Activated CD8-positive, alpha-beta T cell treated with anti-CD3 and anti-CD28 coated beads, Interleukin-2, amount 10 ng/mL, durations not matched to agents 7 days and 5 days (primary cell): ENCODE measurements around the gene TSPOAP1. TPM values are rescaled to one million over a fixed set of nuclear protein-coding genes. Genes with fewer than 3 reads are reported as not detected.

Source experiments
- ATAC-seq: fragments of 150-1000 bp; cut with Tn5 transposase; one replicate; pipeline ENCODE4 v1.10.0; 2021; ENCODE audit warnings: moderate library complexity
- CTCF ChIA-PET: fragments of 350-600 bp; sonication (Branson Sonifier 250); formaldehyde crosslinking; loops from one replicate; lab custom pipeline; 2021; ENCODE audit warnings: antibody characterized with exemption; lab: Charles Lee
- POLR2A ChIA-PET: fragments of 350-600 bp; sonication (Branson Sonifier 250); formaldehyde crosslinking; loops from one replicate; lab custom pipeline; 2021; ENCODE audit warnings: antibody characterized with exemption; lab: Charles Lee
- DNase-seq: peaks from one replicate; pipeline ENCODE4 v3.0.0-alpha.2; 2020
- H3K27ac Mint-ChIP-seq: one replicate; pipeline ENCODE4 v1.8.0; 2021; ENCODE audit warnings: mild to moderate bottlenecking, mixed read lengths
- H3K27me3 Mint-ChIP-seq: one replicate; pipeline ENCODE4 v1.8.0; 2021; ENCODE audit warnings: low read depth, mixed read lengths
- H3K36me3 Mint-ChIP-seq: one replicate; pipeline ENCODE4 v1.8.0; 2021; ENCODE audit warnings: low read depth, mixed read lengths
- H3K4me1 Mint-ChIP-seq: one replicate; pipeline ENCODE4 v1.8.0; 2021; ENCODE audit warnings: low read depth, mixed read lengths
- H3K4me3 Mint-ChIP-seq: one replicate; pipeline ENCODE4 v1.8.0; 2021; ENCODE audit warnings: mild to moderate bottlenecking, mixed read lengths
- H3K9me3 Mint-ChIP-seq: one replicate; pipeline ENCODE4 v1.8.0; 2022; ENCODE audit warnings: mixed read lengths; ENCODE audit not compliant: insufficient read depth
- total RNA-seq, 2 experiments: library from RNA; stranded (reverse); gene quantifications; one replicate each; pipeline ENCODE4 v1.2.3, GENCODE V29; 2021

TSPOAP1 gene
- total RNA-seq, 2 experiments from 2014 or later = 45.8 to 51.5 TPM

DNA sequence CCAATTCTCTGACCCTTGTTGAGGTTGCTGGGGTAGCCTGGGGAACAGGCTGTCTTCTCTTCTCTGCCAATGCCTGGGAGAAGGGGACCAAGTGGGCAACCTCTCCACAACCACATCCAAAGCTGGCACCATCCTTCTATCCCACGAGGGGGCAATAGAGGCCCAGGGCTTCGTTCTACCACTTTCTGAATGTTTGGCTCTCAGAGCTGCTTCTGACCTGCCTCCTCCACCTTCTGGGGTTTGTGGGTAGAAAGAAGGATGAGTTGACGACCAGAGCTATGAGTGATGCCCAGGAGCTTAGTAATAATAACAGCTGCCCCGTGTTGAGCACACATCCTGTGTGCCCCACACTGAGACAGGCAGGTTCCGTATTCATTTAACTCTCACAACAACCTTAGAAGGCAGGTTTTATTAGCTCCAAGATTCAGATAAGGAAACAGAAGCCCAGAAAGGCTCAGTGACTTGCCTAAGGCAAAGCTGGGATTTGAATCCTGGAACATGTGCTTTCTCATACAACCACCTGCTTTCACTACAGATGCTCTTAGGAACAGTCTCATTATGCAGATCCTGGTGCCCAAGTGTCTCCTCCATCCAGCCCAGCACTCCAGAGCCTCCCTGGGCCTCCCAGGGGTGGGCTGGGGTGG lies 11.1 kb downstream of the TSPOAP1 start:
- H3K4me3 Mint-ChIP-seq = peak overlapping the region; percentile 27

DNA sequence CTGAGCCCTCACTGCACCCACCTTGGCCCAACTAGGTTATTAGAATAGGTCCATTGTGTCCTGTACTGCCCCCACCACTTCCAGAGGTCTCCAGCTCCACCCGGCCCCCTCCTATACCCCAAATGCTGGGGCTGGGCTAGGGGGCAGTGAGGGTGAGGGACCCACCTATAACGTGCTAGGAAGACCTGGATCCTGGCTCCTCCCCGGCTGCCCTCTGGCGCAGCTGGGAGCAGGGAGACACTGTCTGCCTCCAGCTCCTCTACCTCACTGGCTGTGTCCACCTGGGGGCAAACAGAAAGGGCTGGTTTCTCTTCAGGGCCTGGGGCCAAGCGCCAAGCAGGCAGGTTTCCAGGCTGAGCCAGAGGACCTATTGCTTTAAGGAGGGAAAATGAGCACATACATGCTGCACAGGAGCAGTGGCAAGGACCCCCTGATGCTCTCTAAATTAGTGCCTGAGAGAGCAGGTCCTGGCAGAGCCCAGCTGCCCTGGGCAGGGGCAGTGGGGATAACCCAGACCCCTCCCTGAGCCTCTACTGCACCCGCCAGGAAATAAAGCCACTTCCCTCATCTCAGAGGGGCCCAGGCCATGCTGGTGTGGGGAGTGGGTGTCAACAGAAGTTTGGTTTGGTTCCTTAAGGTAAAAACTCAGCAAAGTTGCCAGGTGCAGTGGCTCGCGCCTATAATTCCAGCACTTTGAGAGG lies 12.2 kb downstream of the TSPOAP1 start:
- DNase-seq = peak; percentile 19
- no peak overlapping the region for H3K4me3 Mint-ChIP-seq
- H3K36me3 Mint-ChIP-seq = peaks cover 16% of the 10 kb centered on the region
- H3K9me3 Mint-ChIP-seq = no peaks in the 10 kb centered on the region
- H3K27me3 Mint-ChIP-seq = no peaks in the 10 kb centered on the region
- ChIA-PET CTCF (interaction anchor here (1.0 to 7.5 kb wide), 27 partner anchors 8 to 272 kb away, joined by 3 to 235 read pairs (median 11); partner anchors contain the start of genes HSF5, MTMR4, RNF43 and SUPT4H1), POLR2A (interaction anchor here (0.8 to 28.8 kb wide), 10 partner anchors 9 to 315 kb away, joined by 3 to 2649 read pairs (median 8); partner anchors contain the start of genes RNF43, SUPT4H1 and TSPOAP1)
- H3K4me1 Mint-ChIP-seq = peaks cover 19% of the 10 kb centered on the region
- H3K27ac Mint-ChIP-seq = no peak overlapping the region
- no peak for ATAC-seq

More for the DNA sequence above, 11.1 kb downstream of the TSPOAP1 start:
- DNase-seq (peak; percentile 83), ATAC-seq (peak; percentile 85)
- CTCF ChIA-PET = interaction anchor here (0.7 to 7.5 kb wide), 50 partner anchors 9 to 314 kb away, joined by 3 to 235 read pairs (median 7); partner anchors contain the start of genes HSF5, MTMR4, RNF43 and SUPT4H1
- no peaks in the 10 kb centered on the region for H3K27me3 Mint-ChIP-seq
- H3K9me3 Mint-ChIP-seq = no peaks in the 10 kb centered on the region
- H3K4me1 Mint-ChIP-seq = peaks cover 19% of the 10 kb centered on the region
- H3K36me3 Mint-ChIP-seq = peaks cover 23% of the 10 kb centered on the region
- H3K27ac Mint-ChIP-seq = peak overlapping the region; percentile 71
- POLR2A ChIA-PET = interaction anchor here (0.9 to 28.8 kb wide), 10 partner anchors 9 to 314 kb away, joined by 3 to 2649 read pairs (median 8); partner anchors contain the start of genes RNF43, SUPT4H1 and TSPOAP1

DNA sequence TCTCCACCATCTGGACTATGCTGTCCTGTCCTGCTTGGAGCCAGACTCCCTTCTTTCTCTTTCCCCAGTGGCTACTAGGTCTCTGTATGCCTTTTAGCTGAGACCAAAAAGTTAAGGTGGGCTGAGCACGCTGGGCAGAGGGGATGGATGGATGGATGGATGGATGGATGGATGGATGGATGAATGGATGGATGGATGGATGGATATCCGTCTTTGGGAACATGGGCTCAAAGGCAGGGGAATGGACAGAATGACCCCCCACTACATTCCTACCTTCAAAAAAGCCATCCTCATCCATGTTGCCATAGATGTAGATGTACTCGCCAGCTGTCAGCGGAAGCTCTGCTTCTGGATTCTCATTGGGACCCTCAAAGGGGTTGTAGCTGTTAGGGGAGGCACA lies 12.8 kb downstream of the TSPOAP1 start:
- peaks cover 19% of the 10 kb centered on the region for H3K4me1 Mint-ChIP-seq
- DNase-seq (peak; percentile 16), ATAC-seq (no peak)
- POLR2A ChIA-PET = interaction anchor here (0.8 to 28.8 kb wide), 5 partner anchors 11 to 150 kb away, joined by 3 to 2649 read pairs (median 122); partner anchors contain the start of genes SUPT4H1 and TSPOAP1
- H3K4me3 Mint-ChIP-seq = no peak overlapping the region
- H3K9me3 Mint-ChIP-seq = no peaks in the 10 kb centered on the region
- CTCF ChIA-PET = interaction anchor here (1.3 to 7.5 kb wide), 9 partner anchors 7 to 132 kb away, joined by 5 to 235 read pairs (median 62); partner anchors contain the start of genes RNF43, SUPT4H1 and TSPOAP1
- H3K36me3 Mint-ChIP-seq = peaks cover 14% of the 10 kb centered on the region
- H3K27me3 Mint-ChIP-seq = no peaks in the 10 kb centered on the region
- H3K27ac Mint-ChIP-seq = no peak overlapping the region

DNA sequence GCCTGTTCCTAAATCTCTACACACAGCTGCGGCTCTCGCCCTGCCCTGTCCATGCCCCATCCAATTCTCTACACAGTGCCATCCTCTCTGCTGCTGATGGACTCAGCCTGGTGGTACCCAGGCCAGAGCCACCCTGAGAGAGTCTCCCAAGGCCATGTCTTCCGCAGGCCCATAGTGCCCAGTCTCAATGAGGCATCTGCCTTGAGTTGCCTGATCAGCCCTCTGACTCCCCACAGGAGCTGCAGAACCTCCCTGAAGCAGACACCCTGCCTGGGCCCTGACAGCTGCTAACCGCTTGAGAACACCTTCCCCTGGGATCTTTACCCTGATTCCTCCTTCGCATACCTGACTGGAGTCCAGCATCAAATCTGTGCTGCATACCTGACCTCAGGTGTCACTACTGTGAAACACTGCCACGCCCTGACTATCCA lies 13.3 kb downstream of the TSPOAP1 start:
- Mint-ChIP-seq H3K4me1 (peaks cover 19% of the 10 kb centered on the region), H3K4me3 (no peak overlapping the region), H3K27ac (no peak overlapping the region), H3K27me3 (no peaks in the 10 kb centered on the region), H3K36me3 (peaks cover 13% of the 10 kb centered on the region), H3K9me3 (no peaks in the 10 kb centered on the region)
- no peak for ATAC-seq
- ChIA-PET POLR2A (interaction anchor here (1.1 to 28.8 kb wide), 4 partner anchors 11 to 38 kb away, joined by 3 to 2649 read pairs (median 188); partner anchors contain the start of genes SUPT4H1 and TSPOAP1), CTCF (interaction anchor here (0.7 to 7.5 kb wide), 12 partner anchors 11 to 173 kb away, joined by 3 to 235 read pairs (median 22); partner anchors contain the start of genes HSF5, RNF43, SUPT4H1 and TSPOAP1)
- peak; percentile 20 for DNase-seq

DNA sequence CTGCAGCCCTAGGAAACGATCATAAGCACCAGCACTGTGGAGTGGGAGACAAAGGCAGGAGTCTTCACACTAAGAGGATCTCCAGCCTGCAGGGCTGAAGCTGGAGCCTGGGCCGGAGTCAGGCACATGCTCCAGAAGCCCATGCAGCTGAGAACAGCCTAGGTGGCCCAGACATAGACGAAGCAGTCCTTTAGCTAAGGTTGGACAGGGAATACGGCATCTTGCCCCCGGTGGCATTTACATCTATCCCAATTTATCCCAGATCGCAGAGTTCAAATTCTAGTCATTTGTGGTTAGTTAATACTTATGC lies 13.9 kb downstream of the TSPOAP1 start:
- Mint-ChIP-seq H3K9me3 (no peaks in the 10 kb centered on the region), H3K27me3 (no peaks in the 10 kb centered on the region), H3K4me1 (peaks cover 19% of the 10 kb centered on the region), H3K27ac (no peak overlapping the region), H3K36me3 (peaks cover 13% of the 10 kb centered on the region), H3K4me3 (no peak overlapping the region)
- no peak for ATAC-seq
- DNase-seq = no peak
- CTCF ChIA-PET = interaction anchor here (0.7 to 7.5 kb wide), 8 partner anchors 10 to 173 kb away, joined by 3 to 235 read pairs (median 6); partner anchors contain the start of genes HSF5 and RNF43
- POLR2A ChIA-PET = interaction anchor here (9.5 to 28.8 kb wide), 2 partner anchors 12 to 25 kb away, joined by 122 to 2649 read pairs; partner anchors contain the start of gene TSPOAP1

DNA sequence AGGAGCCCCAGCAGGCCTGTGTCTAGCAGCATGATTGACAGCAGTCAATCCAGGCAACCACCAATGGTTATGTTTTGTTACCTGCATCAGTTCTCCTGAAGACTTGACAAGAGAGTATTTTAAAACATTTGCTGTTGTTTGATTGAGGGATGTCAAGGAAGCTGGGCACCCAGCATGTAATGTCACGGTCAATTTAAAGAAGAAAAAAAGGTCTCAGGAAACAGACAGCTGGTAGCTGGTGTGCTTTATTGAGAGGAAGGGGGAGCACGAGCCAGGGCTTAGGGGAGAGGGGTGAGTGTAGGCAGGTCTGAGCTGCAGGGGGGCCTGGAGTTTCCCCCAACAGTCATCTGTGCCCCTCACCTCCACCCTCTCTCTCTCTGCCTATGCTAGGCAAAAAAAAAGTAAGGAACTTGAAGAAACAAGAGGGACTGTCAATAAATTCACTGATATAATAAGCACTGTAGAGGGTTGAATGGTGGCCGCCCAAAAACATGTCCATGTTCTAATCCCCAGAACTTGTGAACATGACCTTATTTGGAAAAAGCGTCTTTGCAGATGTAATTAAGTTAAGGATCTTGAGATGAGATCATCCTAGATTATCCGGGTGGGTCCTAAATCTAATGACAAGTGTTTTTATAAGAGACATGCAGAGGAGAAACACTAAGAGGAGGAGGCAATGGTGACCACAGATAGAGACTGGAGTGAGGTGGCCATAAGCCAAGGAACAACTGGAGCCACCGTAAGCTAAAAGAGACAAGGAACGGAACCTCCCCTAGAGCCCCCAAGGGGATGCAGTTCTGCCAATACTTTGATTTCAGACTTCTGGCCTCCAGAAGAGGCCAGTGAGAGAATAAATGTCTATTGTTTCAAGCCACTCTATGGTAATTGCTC lies 14.5 kb downstream of the TSPOAP1 start:
- ChIA-PET POLR2A (interaction anchor here (9.5 to 28.8 kb wide), 2 partner anchors 13 to 25 kb away, joined by 122 to 2649 read pairs; partner anchors contain the start of gene TSPOAP1), CTCF (interaction anchor here (0.7 to 7.5 kb wide), 9 partner anchors 10 to 174 kb away, joined by 3 to 235 read pairs (median 4); partner anchors contain the start of genes HSF5 and RNF43)
- Mint-ChIP-seq H3K36me3 (peaks cover 13% of the 10 kb centered on the region), H3K27ac (no peak overlapping the region), H3K9me3 (no peaks in the 10 kb centered on the region), H3K27me3 (no peaks in the 10 kb centered on the region), H3K4me3 (no peak overlapping the region), H3K4me1 (peaks cover 19% of the 10 kb centered on the region)
- no peak for ATAC-seq
- DNase-seq = peak; percentile 16

DNA sequence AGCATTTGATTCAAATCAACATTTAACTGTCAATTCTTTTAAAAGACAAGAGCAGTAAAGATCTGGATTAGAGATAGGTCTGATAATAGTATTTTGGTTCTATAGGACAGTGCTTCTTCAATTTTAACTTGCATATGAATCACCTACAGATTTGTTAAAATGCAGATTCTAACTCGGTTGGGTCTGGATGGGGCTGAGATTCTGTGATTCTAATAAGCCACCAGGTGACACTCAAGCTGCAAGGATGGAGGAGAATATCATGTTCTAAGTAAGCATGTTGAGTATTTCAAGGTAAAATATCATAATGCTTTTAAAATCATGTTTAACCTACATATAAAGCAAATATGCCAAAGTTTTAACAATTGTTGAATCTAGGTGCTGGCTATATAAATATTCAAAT lies 15.8 kb downstream of the TSPOAP1 start:
- no peaks in the 10 kb centered on the region for H3K27me3 Mint-ChIP-seq
- H3K36me3 Mint-ChIP-seq = peaks cover 13% of the 10 kb centered on the region
- ChIA-PET POLR2A (interaction anchor here (1.0 to 28.8 kb wide), 3 partner anchors 10 to 26 kb away, joined by 3 to 2649 read pairs (median 122); partner anchors contain the start of gene TSPOAP1), CTCF (interaction anchor here (0.6 to 7.5 kb wide), 4 partner anchors 29 to 155 kb away, joined by 3 to 235 read pairs (median 69); partner anchors contain the start of gene RNF43)
- no peak overlapping the region for H3K4me3 Mint-ChIP-seq
- ATAC-seq (no peak), DNase-seq (no peak)
- no peaks in the 10 kb centered on the region for H3K9me3 Mint-ChIP-seq
- H3K27ac Mint-ChIP-seq = no peak overlapping the region
- H3K4me1 Mint-ChIP-seq = peaks cover 11% of the 10 kb centered on the region

DNA sequence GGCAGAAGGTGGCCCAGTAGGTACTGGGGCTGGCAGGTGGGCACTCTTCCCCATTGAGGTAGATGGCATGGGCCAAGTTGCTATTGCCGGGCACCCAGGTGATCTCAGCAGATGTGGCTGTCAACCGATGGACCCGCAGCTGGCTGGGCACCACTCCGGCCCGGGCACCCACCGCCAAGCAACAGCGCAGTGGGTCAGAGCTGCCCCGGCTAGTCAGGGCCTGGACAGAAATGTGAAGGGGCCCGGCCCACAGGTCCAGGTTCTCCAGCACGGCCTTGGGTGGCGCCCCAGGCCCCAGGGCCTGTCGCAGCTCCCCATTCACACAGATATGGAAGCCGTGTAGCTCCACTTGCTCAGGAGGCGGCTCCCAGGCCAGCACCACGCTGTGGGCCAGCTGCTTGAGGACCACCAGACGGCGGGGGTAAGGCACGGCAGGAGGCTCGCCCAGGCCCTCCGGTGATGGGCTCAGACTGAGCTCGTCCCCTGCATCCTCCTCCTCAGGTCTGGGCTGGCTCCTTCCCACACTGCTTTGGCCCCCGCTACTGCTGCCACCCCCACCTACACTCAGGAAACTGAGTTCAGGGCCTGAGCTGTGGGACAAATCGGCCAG lies 16.5 kb downstream of the TSPOAP1 start:
- ATAC-seq (no peak), DNase-seq (peak; percentile 15)
- ChIA-PET CTCF (interaction anchor here (0.6 to 7.5 kb wide), 2 partner anchors 103 to 155 kb away, joined by 3 to 135 read pairs; partner anchors contain the start of gene RNF43), POLR2A (interaction anchor here (1.0 to 28.8 kb wide), 3 partner anchors 10 to 27 kb away, joined by 3 to 2649 read pairs (median 122); partner anchors contain the start of gene TSPOAP1)
- no peaks in the 10 kb centered on the region for H3K9me3 Mint-ChIP-seq
- peaks cover 13% of the 10 kb centered on the region for H3K36me3 Mint-ChIP-seq
- H3K4me1 Mint-ChIP-seq = peaks cover 4% of the 10 kb centered on the region
- H3K27me3 Mint-ChIP-seq = no peaks in the 10 kb centered on the region
- no peak overlapping the region for H3K4me3 Mint-ChIP-seq
- no peak overlapping the region for H3K27ac Mint-ChIP-seq

DNA sequence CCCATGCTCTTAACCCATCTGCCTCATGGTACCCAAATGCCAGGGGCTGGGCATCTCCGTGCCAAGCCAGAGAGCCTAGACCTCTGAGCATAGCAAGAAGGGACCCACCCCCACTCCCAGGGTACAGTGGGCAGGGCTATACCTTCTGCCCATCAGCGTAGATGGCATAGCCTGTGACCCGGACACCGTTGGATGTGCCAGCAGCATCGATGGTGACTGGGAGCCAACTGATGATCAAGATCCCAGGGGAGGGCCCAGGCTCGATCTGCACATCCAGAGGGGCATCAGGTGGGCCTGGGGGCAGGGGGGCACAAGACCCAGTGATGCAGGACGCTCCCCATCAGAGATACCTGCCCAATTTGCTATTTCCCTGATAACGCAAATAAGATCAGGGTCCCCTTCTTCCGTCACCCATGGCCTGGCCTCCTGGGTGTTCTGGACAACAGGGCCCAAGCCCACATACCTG lies 17.1 kb downstream of the TSPOAP1 start:
- Mint-ChIP-seq H3K4me1 (no peaks in the 10 kb centered on the region), H3K9me3 (no peaks in the 10 kb centered on the region), H3K36me3 (peaks cover 15% of the 10 kb centered on the region), H3K27me3 (no peaks in the 10 kb centered on the region), H3K4me3 (no peak overlapping the region), H3K27ac (no peak overlapping the region)
- ChIA-PET POLR2A (interaction anchor here (0.8 to 28.8 kb wide), 3 partner anchors 10 to 28 kb away, joined by 4 to 2649 read pairs (median 122); partner anchors contain the start of gene TSPOAP1), CTCF (no interaction called here)
- ATAC-seq (no peak), DNase-seq (peak; percentile 17)
